GM19395 (cell line): ENCODE results near the gene B3GNT9.
A peak's percentile ranks its signal among the peaks of the same experiment; 100 is the strongest.
"Not testable (repeated sequence)": the region's sequence is repeated elsewhere in the genome, so short reads cannot be mapped to it uniquely, and the experiment has no call there.

Source experiments
- ATAC-seq: cut with Tn5 transposase; IDR thresholded peaks from one replicate; pipeline ENCODE4 v1.9.1; 2021; ENCODE audit warnings: mild to moderate bottlenecking, moderate library complexity; ENCODE audit not compliant: unreplicated experiment

Gene B3GNT9

DNA sequence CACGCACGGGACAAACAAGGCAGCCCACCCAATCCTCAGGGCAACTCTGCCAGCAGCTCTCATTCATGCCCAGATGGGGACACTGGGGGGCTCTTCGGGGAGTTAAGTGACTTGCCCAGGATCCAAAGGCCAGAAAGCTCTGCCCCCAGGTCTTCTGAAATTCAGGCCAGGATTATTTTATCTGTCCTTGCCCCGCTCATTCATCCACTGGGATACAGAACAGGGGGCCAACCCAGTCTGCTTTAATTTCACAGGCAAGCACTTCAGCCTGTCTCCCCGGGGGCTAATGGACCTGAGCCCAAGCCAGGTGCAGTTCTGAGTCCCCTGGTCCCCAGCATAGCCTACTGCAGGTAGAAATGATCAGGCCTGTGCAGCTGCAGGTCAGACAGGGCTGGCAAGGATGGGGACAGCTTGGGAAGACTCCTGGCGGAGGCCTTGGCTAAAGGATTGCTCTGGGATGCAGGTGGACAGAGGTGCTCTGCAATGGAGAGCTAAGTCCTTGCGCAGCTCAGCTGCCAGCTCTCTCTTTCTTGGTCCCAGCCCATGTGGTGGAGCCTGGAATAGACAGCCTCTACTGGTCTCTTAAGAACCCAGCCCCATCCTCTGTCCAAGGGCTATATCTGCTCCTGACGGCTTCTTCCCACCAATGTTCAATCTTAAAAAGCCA is 766 bp upstream of the B3GNT9 start:
- no peak for ATAC-seq

DNA sequence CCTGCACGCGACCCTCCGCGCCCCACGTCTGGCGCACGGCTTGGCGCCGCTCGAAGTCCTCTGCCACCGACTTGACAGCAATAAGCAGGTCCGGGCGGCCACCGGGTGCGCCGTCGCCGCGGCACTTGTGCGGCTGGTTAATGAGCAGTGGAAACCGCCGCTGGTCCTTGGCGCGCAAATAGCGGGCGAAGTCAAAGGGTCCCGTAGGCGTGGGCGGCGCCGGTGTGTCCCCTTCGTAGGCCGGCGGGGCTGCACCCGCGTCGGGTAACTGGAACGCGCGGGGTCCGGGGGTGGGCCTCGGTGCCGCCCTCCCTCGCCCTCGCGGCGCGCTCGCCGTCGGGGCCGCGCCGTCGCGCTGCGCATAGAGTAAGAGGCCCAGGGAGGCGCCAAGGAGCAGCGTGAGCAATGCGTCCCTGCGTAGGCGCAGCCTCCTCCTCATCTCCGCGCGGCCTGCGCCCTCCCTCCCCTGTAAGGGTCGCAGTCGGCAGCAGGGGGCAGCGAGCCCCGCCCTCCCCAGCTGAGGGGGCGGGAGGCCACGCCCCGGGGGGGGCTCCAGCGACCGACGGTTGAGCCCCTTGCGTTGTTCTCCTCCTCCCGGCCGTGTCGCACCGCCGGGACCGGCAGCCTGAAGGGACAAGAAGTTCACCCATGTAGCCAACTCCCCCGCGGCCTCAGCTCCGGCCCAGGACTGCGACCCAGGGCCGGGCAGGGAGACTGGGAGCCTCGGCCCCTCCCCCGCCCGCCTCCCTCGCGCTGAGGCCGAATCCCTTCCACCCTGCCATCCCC is 558 bp downstream of the B3GNT9 start:
- ATAC-seq = peak; percentile 48

GRCh38 chr16:67149276-67150046 is 1.3 kb downstream of the B3GNT9 start:
- no peak for ATAC-seq

DNA sequence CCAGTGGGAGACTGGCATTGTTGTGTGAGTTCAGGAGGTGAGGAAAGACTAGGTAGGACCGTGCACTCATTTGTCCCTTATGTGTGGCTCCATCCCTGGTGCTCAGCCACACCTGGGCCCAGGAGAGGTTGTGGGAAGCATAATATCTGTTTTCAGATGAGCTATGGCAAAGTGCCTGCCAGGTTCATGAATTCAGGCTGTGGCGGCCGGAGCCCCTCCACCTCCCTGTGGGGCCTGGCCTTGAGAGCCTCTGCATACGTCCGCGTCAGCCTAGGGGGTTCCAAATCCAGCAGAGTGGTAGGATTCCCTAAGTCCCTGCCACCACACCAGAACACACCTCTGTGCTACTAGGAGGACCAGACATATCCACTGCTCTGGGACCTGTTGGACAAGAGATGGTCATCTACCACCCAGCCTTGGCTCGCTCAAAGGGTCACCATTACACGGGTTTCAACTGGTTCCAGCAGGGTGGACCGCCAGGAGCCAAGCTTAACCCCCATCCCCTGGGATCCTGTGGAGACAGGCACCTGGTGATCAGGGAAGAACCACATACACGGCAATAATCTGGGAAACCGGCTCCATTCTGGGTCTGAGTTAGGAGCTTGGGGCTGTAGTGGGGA is 2.0 kb downstream of the B3GNT9 start:
- ATAC-seq = no peak

DNA sequence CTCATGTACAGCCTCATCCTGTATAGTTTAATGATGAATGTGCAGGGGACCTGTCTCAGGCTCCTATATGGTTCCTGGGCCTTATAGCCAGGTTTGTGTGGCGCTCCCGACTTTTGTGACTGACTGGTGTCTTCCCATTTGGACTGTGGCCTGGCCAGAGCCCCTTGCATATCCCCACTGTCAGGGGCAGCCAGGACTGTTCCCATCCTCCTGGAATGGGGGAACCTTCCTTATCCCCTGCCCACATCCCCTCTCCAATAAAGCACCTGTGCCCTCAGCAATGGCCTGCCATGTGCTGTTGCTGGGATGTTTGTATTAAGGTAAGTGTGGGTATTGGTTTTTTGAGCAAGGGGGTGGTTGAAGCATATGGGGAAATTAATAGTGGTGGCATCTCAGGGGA is 2.6 kb downstream of the B3GNT9 start:
- ATAC-seq = no peak

DNA sequence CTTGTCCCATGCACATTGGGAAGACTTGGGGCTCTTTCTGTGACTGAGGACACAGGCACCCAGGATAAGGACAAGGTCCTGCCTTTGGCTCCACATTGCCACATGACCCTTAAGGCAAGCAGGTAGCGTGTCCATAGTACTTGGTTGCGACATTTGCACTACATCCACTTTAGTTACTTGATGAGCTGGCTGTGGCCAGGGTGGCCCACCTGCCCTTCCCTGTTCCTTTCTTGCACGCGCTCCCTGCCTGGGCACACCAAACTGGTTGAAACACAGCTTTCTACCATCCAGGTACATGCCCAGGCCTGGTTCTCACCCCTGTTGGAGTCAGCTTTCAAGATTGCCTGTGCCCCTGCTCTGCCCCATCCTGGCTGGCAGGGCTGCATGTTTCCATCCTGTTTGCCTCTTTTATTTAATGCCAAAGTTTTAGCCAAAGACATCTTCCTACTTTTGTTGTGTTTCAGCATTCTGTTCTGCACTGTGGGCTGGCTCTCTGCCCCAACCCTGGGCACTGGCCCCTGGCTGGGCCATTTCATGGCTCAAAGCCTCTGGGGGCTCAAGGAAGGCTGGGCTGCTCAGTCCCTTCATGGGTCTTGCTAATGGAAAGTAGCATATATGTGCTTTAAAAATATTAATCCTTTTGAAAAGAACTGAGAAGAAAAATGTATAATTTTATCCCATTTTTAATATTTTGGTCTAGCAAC is 3.2 kb downstream of the B3GNT9 start:
- ATAC-seq = no peak

GRCh38 chr16:67146523-67147357 is 4.1 kb downstream of the B3GNT9 start:
- no peak for ATAC-seq

DNA sequence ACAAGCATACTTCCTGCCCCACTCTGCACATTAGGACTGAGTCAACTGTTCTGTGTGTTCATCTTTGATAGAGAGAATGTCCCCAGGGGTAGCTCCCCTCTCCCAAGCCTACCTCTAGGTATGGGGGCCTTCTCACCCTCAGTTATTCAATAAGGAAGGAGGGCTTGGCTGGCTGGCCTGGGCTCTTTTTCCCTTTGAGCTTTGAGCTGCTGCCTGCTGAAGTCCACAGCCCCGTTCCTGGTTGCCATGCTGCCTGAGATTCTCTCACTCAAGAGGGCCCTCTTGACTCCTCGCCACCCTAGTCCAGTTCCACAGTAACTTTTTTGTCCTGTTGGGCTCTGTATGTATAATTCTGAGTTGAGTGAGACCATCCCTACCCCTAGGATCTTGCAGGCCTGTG is 5.1 kb downstream of the B3GNT9 start:
- ATAC-seq = no peak

DNA sequence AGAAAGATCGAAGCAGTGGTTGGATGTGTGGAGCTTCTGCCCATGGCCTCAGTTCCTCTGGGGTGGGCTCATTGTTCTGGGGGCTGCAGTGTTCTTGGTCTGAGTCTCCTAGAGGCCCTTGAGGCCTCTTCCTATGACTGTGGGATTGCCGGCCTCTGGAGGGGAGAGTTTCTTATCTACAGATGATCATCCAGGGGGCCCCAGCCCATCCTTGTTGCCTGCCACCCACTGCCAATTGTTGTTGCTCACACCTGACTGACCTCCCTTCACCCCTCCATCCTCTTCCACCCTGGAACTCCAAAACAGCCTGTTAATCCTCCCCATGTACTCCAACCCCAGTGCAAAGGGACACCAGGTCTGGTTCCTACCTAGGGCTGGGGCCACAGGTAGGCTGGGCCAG is 5.9 kb downstream of the B3GNT9 start:
- no peak for ATAC-seq

- ATAC-seq = no peak
These were observed 8.5 kb downstream of the B3GNT9 start for GRCh38 chr16:67142342-67142741.

GRCh38 chr16:67141391-67141790 is 9.4 kb downstream of the B3GNT9 start:
- ATAC-seq = no peak

DNA sequence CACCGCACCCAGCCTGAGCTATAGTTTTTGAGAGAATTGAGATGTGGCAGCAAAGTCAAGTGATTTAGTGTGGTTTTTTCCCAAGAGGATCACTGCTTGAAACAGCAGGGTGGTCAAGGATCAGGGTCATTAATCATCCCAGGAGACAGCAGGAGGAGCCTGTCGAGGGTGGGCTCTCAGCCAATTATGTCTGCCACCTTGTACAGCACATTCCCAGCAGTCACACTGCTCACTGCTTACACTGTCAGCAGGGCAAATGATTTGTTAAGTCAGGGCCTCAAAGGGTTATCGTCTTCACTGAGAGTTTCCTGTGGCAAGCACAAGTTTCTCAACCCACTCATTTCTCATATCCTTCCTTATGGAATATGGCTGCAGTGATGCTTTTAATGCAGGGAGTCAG is 13.2 kb downstream of the B3GNT9 start:
- ATAC-seq = no peak

- ATAC-seq = no peak
These were observed 21.4 kb downstream of the B3GNT9 start for GRCh38 chr16:67129422-67129821.

GRCh38 chr16:67128887-67129286 is 21.9 kb downstream of the B3GNT9 start:
- ATAC-seq = no peak

- ATAC-seq = no peak
These were observed 22.4 kb downstream of the B3GNT9 start for GRCh38 chr16:67128417-67128816.

DNA sequence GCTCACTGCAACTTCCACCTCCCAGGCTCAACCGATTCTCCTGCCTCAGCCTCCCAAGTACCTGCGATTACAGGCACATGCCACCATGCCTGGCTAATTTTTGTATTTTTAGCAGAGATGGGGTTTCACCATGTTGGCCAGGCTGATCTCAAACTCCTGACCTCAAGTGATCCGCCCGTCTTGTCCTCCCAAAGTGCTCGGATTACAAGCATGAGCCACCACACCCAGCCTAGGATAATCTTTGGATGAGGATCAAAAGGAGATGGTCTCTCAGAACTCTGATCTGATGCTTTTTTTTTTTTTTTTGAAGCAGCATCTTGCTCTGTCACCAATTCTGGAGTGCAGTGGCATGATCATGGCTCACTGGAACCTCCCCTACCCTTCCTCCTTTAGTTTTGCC is 28.0 kb downstream of the B3GNT9 start:
- ATAC-seq = not testable (repeated sequence)

- no peak for ATAC-seq
These were observed 30.8 kb downstream of the B3GNT9 start for GRCh38 chr16:67120025-67120424.

- ATAC-seq = no peak
These were observed 33.1 kb downstream of the B3GNT9 start for GRCh38 chr16:67117716-67118115.

- no peak for ATAC-seq
These were observed 34.1 kb downstream of the B3GNT9 start for GRCh38 chr16:67116388-67117311.
